Astrocyte of the hippocampus (primary cell): ENCODE results near the gene CD52.
"Not testable (repeated sequence)": the region's sequence is repeated elsewhere in the genome, so short reads cannot be mapped to it uniquely, and the experiment has no call there.

ENCODE experiments used
- DNase-seq: peaks from one replicate; pipeline ENCODE4 v3.0.0; 2011; ENCODE audit warnings: low read depth, low spot score

The CD52 gene

GRCh38 chr1:26284597-26285347 is 33.0 kb upstream of the CD52 start:
- peak; percentile 96 for DNase-seq

- no peak for DNase-seq
These were observed 32.2 kb upstream of the CD52 start for GRCh38 chr1:26285366-26286063.

GRCh38 chr1:26286064-26286416 is 31.7 kb upstream of the CD52 start:
- DNase-seq = no peak

- no peak for DNase-seq
These were observed 30.6 kb upstream of the CD52 start for GRCh38 chr1:26287033-26287711.

- no peak for DNase-seq
These were observed 29.9 kb upstream of the CD52 start for GRCh38 chr1:26287811-26288210.

GRCh38 chr1:26288311-26288941 is 29.3 kb upstream of the CD52 start:
- no peak for DNase-seq

GRCh38 chr1:26289158-26290059 is 28.3 kb upstream of the CD52 start:
- DNase-seq = no peak

GRCh38 chr1:26290122-26290881 is 27.5 kb upstream of the CD52 start:
- DNase-seq = no peak

GRCh38 chr1:26290882-26291261 is 26.9 kb upstream of the CD52 start:
- DNase-seq = no peak

- no peak for DNase-seq
These were observed 26.3 kb upstream of the CD52 start for GRCh38 chr1:26291433-26291832.

GRCh38 chr1:26291939-26292338 is 25.8 kb upstream of the CD52 start:
- DNase-seq = no peak

GRCh38 chr1:26292735-26293134 is 25.0 kb upstream of the CD52 start:
- DNase-seq = not testable (repeated sequence)

GRCh38 chr1:26293911-26294463 is 23.8 kb upstream of the CD52 start:
- DNase-seq = no peak

- no peak for DNase-seq
These were observed 22.3 kb upstream of the CD52 start for GRCh38 chr1:26295194-26296138.

- no peak for DNase-seq
These were observed 21.3 kb upstream of the CD52 start for GRCh38 chr1:26296340-26297056.

- DNase-seq = no peak
These were observed 20.5 kb upstream of the CD52 start for GRCh38 chr1:26297057-26297790.

- DNase-seq = no peak
These were observed 20.0 kb upstream of the CD52 start for GRCh38 chr1:26297791-26298124.
